Left colon (tissue), 2 donors: ENCODE measurements around the gene GALNTL6. TPM values are rescaled to one million over a fixed set of nuclear protein-coding genes. Genes with fewer than 3 reads are reported as not detected.

Experiments used
- ATAC-seq: fragments of 200-7000 bp; cut with Tn5 transposase; one replicate; pipeline ENCODE4 v1.9.1; 2020; ENCODE audit warnings: mild to moderate bottlenecking, moderate library complexity
- DNase-seq, 2 donors: peaks; one replicate each; pipeline ENCODE4 v3.0.0-alpha.2; 2020
- intact Hi-C, 2 donors: fragments of 100-400 bp; cut with DNase I in 1 of 2; cut with micrococcal nuclease in 1 of 2; formaldehyde crosslinking; loops; one replicate each; pipeline versions ENCODE4 v1.11.2 to v1.14.0; 2022; cut with DNase I, micrococcal nuclease
- total RNA-seq, 2 donors: library from RNA; stranded (reverse); fragmentation: NEBNext Ultra II Directional; extraction: Animal tissue kit (Norgen Biotek cat#: 25700); gene quantifications; one replicate each; pipeline ENCODE4 v1.2.1, GENCODE V29; 2021
- donor health status: DM: no; HTN: no; CAD: no.
- donor health status: DM: yes; HTN: yes; CAD: no.

GALNTL6 gene
- total RNA-seq, 2 donors from 2014 or later = 0.20 to 0.21 TPM

DNA sequence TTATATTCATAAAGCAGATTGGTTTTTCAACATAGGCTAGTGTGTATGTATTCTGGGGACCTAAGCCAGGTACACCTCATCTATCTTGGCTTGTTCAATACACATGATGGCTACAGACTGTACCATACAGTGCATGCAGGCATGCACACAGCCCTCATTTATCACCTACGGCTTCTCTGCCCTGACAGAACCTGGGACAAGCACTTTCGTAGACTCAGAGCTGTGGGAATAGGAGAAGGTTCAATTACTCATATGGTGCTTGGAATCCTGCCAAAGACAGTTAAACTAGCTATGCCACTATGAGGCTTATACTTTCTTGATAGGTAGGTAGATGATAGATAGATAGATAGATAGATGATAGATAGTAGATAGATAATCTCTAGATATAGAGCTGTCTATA lies 457.2 kb downstream of the GALNTL6 start:
- intact Hi-C loops = no loop called here
- no peak for DNase-seq
- no peak for ATAC-seq

- ATAC-seq = no peak
- intact Hi-C loops = no loop called here
- DNase-seq = no peak
Observed at GRCh38 chr4:172287117-172287516, 473.9 kb downstream of the GALNTL6 start.

DNA sequence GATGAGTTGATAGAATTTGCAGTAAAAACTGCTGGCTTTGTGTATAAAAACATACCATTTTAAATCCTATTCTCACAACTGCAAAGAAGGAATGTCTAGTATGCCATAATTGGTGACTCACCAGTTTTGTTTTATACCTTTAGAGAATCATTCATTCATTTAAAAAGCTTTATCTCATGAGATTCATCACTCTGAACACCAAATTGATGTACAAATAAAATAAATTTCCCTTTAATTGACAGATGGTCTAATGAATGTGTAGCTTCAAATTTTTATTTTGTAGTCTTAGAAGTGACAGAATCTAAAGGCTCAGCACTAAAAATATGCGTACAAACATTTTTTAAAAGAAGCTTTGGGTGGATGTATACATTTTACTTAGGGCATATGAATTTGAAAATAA lies 492.5 kb downstream of the GALNTL6 start:
- intact Hi-C loops = no loop called here
- DNase-seq = no peak
- no peak for ATAC-seq

DNA sequence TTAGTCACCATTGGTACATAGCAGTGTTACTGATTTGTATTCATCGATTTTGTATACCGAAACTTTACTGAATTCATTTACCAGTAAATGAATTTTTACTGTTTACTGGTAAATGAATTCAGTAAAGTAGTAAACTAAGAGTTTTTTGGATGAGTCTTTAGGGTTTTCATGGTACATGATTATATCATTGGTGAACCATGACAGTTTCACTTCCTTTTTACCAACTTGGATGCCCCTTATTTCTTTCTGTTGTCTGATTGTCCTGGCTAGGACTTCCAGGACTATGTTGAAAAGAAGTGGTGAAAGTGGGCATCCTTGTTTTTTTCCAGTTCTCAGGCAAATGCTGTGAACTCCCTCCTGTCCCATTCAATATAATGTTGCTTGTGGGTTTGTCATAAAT lies 494.9 kb downstream of the GALNTL6 start:
- intact Hi-C loops = no loop called here
- ATAC-seq = no peak
- no peak for DNase-seq

GRCh38 chr4:172311682-172312081 lies 498.5 kb downstream of the GALNTL6 start:
- ATAC-seq = no peak
- no peak for DNase-seq
- intact Hi-C loops = no loop called here

DNA sequence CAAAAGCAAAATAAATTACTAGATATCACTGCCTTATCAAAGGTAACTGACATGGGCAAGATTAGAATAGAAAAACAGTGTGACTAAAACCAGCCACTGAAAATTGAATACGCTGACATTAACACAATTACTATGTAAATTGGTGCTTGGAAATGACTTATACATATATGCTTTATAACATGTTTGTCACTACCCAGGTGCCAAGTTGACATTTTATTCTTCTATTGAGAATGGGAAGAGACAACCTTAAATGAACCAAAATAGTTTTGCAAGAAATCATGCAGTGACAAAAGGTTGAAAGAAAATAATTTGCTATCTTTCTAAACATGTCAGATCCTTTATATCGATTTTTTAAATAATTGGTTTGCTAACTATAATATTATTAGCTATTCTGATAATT lies 510.1 kb downstream of the GALNTL6 start:
- DNase-seq = no peak
- no peak for ATAC-seq
- intact Hi-C loops = no loop called here

DNA sequence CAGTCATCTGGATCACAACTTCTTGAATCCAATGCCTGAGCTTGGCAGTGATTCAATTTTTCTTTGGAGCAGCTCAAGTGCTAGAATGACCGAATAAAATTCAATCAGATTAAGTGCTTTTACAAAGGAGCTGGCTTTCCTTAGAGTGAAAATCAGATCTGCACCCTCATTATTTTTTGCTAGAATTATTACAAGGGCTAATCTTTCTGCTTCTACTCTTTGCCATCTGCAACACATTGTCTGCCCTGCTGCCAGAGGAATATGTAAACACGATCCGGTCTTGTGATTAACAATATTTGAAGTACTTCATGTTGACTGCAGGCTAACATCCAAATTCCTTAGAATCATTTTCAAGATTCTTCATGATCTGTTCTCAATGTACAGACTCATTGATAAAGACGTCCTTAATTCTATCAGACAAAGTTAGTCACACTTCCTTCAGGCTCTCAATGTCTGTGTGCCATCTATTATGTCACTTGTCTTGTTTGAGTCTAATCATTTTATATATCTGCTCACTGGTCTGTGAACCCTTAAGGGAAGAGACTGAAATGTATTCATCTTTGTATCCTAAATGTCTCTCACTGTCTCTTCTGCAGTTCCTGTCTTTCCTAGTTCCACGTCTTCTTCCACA lies 531.2 kb downstream of the GALNTL6 start:
- DNase-seq (no peak), ATAC-seq (no peak)
- intact Hi-C loops = no loop called here

DNA sequence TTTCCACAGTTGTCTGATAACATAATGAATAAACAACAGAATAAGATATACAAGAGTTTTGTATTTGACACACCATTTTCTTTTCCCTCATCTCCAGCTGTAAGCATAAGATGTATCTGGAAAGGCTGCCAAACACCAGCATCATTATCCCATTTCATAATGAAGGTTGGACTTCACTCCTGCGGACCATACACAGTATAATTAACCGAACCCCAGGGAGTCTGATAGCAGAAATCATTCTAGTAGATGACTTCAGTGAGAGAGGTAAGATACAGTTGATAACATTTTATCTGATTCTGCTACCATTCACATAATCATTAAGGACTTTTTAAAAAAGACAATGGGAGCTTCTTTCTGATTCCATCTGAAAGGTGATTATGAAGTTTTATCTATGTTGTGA lies 535.2 kb downstream of the GALNTL6 start:
- ATAC-seq (no peak), DNase-seq (no peak)
- intact Hi-C loops = no loop called here

GRCh38 chr4:172352356-172352755 lies 539.2 kb downstream of the GALNTL6 start:
- ATAC-seq (no peak), DNase-seq (no peak)
- intact Hi-C loops = no loop called here

- intact Hi-C loops = no loop called here
- no peak for DNase-seq
- ATAC-seq = no peak
Observed at GRCh38 chr4:172356016-172356415, 542.8 kb downstream of the GALNTL6 start.

- intact Hi-C loops = no loop called here
- ATAC-seq (no peak), DNase-seq (no peak)
Observed at GRCh38 chr4:172357006-172357540, 543.9 kb downstream of the GALNTL6 start.

GRCh38 chr4:172362569-172362968 lies 549.4 kb downstream of the GALNTL6 start:
- intact Hi-C loops = no loop called here
- DNase-seq (no peak), ATAC-seq (no peak)

GRCh38 chr4:172369471-172369959 lies 556.3 kb downstream of the GALNTL6 start:
- ATAC-seq (no peak), DNase-seq (no peak)
- intact Hi-C loops = no loop called here

DNA sequence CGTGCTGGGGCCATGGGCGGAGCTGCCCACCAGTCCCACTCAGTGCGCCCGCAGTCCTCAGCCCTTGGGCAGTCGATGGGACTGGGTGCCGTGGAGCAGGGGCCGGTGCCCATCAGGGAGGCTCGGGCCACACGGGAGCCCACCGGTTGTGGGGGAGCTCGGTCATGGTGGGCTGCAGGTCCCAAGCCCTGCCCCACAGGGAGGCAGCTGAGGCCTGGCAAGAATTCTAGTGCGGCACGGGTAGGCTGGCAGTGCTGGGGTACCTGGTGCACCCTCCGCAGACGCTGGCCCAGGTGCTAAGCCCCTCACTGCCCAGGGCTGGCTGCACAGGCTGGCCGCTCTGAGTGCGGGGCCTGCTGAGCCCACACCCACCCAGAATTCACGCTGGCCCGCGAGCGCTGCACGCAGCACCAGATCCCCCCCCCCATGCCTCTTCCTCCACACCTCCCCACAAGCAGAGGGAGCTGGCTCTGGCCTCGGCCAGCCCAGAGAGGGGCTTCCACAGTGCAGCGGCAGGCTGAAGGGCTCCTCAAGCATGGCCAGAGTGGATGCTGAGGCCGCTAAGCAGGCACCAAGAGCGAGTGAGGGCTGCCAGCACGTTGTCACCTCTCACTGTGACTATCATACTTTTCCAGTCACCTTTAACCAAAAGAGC lies 564.4 kb downstream of the GALNTL6 start:
- ATAC-seq (no peak), DNase-seq (no peak)
- intact Hi-C loops = no loop called here

DNA sequence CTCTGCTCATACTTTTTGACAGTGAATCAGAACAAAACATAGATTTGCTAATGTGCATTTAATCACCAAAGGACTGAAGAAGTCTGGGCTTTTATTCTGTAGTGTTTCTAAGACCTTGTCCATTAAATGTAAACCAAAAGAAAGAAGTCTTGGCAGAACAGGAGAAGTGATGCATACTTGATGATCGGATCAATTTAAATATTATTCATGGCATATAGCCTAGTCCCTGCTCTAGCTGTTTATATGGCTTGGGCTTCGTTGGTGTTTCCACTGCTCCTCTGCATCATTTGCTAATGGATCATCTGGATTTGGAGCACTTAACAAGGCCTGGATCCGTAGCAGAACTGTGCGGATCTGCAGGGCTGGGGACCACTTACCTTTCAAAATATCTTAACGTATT lies 566.6 kb downstream of the GALNTL6 start:
- intact Hi-C loops = no loop called here
- ATAC-seq (no peak), DNase-seq (no peak)

DNA sequence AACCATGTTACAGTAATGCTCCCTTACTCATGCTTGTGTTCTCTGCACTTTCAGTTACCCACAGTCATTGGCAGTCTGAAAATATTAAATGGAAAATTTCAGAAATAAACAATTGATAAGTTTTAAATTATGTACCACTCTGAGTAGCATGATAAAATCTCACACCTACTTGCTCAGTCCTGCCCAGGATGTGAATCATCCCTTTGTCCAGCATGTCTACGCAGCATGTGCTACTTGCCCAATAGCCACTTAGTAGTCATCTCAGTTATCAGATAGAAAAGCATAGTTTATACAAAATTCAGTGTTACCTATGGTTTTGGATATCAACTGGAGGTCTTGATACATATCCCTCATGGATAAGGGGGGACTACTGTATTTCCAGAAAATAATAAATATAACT lies 577.1 kb downstream of the GALNTL6 start:
- intact Hi-C loops = no loop called here
- DNase-seq (no peak), ATAC-seq (no peak)

GRCh38 chr4:172392741-172393140 lies 579.5 kb downstream of the GALNTL6 start:
- DNase-seq (no peak), ATAC-seq (no peak)
- intact Hi-C loops = no loop called here

DNA sequence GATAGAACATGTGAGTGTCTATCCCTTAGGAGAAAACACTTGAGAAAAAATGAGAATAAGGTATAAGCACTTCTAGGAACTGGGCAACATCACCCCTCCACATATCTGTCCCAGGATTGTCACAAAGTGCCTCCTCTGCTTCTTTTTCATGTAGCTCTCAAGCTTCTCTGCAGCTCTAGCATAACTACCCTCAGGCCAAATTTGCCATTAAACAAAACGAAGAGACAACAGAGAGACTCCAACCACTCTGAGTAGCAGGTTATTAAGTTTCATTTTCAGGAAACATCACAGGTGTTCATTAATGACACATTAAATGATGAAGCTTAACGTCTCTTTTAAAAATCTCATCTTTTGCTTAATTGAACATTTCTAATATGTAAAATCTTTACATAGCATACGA lies 580.0 kb downstream of the GALNTL6 start:
- ATAC-seq (no peak), DNase-seq (no peak)
- intact Hi-C loops = no loop called here

DNA sequence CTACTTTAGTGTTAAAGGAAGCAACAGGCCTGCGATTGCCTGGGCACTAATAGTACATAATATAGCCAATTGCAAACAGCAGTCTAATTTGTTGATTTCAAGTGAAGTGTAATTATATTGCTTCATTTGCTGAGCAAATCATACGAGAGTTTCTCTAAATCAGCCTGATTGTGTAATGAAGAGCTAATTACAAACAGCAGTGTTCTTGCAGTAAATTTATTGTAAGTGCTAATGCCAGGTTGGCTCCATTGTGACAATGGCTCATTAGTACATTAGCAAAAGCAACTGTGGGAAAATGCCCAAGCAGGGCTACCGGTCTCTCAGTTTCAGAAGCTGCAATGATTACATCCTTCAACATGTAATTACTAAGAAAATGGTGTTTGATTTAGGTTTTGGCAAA lies 591.5 kb downstream of the GALNTL6 start:
- DNase-seq = no peak
- intact Hi-C loops = no loop called here

DNA sequence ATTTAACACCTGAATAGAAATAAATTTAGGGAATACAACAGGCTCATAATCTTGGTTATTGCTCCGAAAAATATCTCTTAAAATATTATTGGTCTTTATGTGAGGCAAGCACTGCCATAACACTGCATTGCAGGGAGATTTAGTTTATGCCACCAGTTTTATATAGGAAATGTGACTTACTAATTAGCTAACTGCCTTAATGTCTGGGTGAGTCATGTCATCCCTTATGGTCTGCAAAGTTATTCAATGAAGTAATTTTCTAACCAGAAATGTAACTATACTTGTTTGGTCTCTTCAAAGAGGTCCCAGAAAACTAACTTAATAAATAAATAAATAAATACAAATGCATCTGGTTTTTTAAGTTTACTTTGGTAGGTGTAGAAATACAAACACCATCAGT lies 597.2 kb downstream of the GALNTL6 start:
- ATAC-seq = no peak
- intact Hi-C loops = no loop called here
- DNase-seq = no peak

More for the DNA sequence above, 591.5 kb downstream of the GALNTL6 start:
- no peak for ATAC-seq

DNA sequence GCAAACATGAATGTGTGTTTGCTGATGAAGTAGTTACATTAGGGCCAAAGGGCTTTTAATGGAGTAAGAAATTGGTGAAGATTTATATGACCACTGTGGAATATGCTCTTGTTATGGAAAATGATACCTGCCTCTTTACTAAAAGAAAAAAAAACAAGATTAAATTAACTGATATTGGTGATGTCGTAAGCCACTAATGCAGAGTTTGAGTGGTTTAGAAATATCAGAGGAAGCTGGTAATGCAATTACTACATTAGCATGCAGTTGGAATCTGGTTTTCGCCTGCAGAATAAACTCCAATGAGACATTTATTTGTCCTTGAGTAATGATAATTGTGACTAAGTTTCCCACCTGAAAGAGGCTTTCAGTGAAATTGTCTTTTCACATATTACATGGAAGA lies 597.9 kb downstream of the GALNTL6 start:
- intact Hi-C loops = no loop called here
- DNase-seq (no peak), ATAC-seq (no peak)
